ENCODE measurements around the gene XPNPEP3.
"Not testable (repeated sequence)": the region's sequence is repeated elsewhere in the genome, so short reads cannot be mapped to it uniquely, and the experiment has no call there.

Gene XPNPEP3

GRCh38 chr22:40856513-40857308 lies at the start of gene XPNPEP3, which contains the start of gene ST13:
Gene XPNPEP3 (plus strand): TSS chr22:40857148. CDS start chr22:40857182, 34 bp downstream.
Gene ST13 (minus strand): TSS chr22:40856639. CDS start chr22:40856540, 99 bp downstream.
- DNase-seq: peak; percentile 93

DNA sequence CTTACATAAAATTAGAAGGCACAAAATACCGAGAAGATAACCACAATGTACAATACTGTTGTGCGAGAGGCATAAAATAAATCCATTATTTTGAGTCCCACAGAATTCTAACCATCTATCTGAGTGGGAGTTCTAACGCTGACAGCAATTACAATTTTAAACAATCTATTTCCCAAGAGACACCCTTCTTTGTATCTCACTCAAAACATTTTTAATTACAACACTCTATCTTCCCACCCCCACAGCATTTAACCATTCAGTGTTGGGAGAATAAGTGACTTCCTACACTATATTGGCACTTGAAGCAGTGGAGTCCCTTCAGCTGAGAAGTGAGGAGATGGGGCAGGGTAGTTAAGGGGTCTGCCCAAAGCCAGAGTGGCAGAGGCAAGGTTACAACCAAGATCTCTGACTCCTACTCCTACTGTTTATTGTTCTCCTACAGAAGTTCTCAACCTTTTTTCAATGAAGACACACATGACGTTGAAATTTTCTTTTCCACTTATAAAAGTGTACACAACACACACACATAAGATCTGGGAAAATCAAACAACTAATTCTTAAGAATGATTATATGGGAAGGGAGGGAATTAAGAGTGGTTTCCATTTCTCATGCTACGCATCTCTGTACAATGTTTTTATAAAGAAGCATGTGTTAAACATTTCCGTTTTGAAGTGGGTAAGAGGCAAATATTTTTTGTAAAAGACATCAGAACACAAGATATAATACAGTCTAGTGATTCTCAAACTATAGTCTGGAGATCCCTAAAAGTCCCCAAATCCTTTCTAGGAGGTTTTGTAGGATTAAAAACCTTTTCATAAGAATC lies 48.7 kb upstream of the XPNPEP3 start:
- no peak for DNase-seq

- DNase-seq: no peak
These were observed 43.0 kb upstream of the XPNPEP3 start for GRCh38 chr22:40813912-40814315.

- no peak for DNase-seq
These were observed 39.2 kb upstream of the XPNPEP3 start for GRCh38 chr22:40817737-40818136.

DNA sequence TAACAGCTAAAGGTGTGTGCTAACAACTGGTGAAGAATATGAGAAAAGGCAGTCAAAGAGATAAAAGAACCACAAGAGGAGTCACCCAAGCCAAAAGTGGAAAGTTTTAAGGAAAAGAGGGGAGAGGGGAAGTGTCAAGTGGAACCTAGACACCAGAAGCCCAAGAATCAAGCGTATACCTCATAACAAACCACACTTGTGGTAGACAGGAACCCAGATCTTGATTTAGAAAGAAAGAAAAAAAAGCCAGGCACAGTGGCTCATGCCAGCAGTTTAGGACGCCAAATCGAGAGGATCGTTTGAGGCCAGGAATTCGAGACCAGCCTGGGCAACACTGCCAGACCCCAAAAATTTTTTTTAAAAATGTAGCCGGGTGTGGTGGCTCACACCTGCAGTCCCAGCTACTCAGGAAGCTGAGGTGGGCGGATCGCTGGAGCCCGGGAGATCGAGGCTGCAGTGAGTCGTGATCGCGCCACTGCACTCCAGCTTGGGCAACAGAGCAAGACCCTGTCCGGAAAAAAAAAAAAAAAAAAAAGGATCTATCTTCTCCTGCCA lies 38.7 kb upstream of the XPNPEP3 start:
- no peak for DNase-seq

DNA sequence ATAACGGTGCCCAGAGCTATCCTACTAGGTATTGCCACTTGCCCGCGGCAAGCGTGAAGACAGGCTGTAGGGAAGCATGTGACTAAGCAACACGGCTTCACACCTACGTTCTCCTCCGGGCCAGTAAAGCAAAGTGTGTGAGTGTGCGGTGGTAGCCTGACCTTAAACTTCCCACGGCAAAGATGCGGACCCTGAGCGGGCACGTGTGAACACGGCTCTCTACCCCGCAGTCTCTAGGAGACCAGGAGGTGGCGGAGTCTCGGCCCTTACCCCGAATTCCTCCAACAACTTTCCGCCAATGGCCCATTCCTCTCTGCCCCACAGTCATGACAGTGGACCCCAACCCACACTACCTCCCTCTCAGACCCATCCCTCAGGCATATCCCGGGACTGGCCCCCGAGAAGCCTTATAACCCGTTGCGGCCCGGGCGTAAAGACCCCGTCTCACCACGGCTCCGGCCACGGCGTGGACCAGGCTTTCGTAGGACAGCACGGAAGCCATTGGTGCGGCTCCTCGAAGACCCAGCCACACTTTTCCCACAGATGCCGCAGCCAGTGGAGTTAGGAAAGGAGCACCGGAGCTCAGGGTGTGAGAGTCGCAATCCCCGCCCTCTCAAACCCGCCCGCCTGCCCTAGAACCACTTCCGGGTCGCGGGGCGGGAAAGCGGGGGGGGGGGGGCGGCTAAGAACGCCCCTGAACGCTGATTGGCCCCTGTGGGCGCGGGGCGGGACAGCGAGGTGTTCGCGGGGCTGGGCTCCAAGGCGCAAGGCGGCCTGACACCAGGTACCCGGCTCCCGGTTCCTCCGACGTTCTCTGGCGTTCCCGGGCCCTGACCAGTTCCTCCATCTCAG lies 38.0 kb upstream of the XPNPEP3 start, which contains the start of gene SLC25A17:
TSS of gene SLC25A17 (minus strand) at position 600 of the 852 bp plus-strand sequence. CDS start at position 502, 98 bp downstream.
- DNase-seq: peak; percentile 77

DNA sequence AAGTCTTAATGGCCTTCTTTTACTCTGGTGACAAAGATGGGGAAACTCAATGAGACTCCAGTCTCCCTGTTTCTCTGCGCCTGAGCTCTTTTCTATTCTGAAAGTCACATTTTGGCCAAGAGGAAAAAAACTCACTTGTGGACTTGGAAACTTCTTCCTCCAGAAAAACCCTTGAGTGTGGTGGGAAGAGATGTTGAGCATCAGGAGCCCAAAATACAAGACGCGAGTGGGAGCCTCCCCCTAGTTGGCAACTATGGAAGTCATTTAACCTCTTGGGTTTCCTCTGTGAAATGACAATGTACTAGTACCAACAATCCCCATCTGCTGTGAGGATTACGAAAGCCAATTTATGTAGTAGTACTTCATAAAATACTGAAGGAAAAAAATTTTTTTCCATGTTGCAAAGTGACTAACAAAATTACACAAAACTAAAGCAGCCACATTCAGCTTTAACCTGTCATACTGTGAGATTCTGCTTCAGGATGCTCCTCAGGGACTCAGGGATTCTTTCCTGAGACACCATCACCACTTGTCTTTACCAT lies 37.3 kb upstream of the XPNPEP3 start:
- DNase-seq: peak; percentile 49

GRCh38 chr22:40823426-40823825 lies 33.5 kb upstream of the XPNPEP3 start:
- no peak for DNase-seq

- DNase-seq: not testable (repeated sequence)
These were observed 30.7 kb upstream of the XPNPEP3 start for GRCh38 chr22:40826292-40826691.

DNA sequence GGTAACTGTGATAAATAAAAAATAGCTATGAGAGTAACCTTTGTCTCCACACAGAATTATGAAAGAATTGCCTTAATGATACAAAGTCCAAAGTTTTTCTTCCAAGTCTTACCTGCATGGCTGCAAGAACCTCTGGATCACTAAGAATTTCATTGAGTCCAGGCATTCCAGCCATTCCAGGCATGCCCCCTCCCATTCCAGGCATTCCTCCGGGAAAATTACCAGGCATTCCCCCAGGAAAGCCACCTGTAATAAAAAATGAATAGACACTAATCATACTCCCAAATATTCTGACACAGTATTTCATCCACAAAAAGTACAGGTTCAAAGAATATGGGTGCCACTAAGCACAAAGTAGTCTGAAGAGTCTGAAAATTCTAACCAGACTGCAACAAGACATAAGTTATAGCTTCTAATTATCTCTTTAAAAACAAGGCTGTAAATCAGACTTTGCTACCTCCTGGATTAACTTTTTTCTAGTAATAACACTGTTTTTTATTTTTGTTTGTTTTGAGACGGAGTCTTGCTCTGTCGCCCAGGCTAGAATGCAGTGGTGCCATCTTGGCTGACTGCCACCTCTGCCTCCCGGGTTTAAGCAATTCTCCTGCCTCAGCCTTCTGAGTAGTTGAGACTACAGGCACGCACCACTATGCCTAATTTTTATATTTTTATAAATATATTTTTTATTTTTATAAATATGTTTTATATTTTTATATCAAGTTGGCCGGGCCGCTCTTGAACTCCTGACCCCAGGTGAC lies 29.8 kb upstream of the XPNPEP3 start:
- DNase-seq: no peak

- no peak for DNase-seq
These were observed 27.8 kb upstream of the XPNPEP3 start for GRCh38 chr22:40829131-40829530.

GRCh38 chr22:40834619-40835018 lies 22.3 kb upstream of the XPNPEP3 start:
- DNase-seq: no peak

- no peak for DNase-seq
These were observed 18.5 kb upstream of the XPNPEP3 start for GRCh38 chr22:40838486-40838885.

DNA sequence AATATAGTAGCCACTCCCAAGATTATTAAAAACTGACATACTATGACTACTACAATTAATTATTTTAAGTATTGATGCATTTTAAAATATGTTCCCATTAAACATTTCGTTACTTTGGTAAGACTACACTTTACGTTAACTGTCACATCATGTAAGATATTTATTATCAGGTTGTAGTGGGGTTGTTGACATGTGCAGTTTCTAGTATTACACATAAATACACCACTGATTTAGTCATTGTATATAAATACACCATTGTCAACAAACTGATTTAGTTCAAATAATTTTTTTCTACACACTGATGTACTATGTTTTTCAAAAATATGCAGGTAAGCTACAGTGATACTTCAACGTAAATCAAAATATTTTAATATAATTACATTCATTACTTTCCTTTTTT lies 12.0 kb upstream of the XPNPEP3 start:
- no peak for DNase-seq

GRCh38 chr22:40845816-40846215 lies 11.1 kb upstream of the XPNPEP3 start:
- not testable (repeated sequence) for DNase-seq

DNA sequence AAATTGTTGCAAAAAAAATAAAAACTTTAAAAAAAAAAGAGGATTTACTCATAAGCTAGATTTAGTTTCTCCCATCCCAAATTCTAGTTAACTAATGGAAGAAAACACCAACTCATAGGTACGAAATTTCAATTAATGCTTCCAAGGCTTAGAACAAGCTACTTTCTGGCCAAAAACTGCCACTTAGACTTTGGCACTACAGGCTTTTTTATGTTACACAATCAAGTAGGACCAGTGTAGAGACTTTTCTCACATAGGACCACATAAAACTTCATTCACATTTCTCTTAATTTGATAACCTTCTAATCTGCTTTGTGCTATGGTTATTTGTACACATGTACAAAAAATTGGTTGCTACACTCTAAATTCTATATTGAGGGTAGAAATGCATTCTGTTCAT lies 3.6 kb upstream of the XPNPEP3 start:
- DNase-seq: no peak

DNA sequence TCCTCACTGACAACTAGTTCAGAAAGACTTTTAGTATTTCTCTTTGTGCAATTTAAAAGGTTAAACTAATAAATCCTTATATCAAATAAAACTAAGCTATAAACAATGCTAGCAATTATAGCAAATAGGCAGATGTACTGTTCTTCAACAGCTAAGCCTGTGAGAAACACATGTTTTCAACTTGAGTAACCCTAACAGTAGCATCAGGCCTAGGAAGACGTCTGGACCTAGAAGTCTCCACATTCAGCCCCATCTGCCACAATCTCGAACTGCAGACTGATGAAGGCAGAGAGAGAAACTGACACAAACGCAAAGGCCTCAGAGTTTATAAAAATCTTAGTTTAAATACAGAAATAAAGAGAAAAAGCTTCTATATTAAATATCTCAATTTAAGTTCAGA lies 3.0 kb upstream of the XPNPEP3 start:
- DNase-seq: peak; percentile 15

DNA sequence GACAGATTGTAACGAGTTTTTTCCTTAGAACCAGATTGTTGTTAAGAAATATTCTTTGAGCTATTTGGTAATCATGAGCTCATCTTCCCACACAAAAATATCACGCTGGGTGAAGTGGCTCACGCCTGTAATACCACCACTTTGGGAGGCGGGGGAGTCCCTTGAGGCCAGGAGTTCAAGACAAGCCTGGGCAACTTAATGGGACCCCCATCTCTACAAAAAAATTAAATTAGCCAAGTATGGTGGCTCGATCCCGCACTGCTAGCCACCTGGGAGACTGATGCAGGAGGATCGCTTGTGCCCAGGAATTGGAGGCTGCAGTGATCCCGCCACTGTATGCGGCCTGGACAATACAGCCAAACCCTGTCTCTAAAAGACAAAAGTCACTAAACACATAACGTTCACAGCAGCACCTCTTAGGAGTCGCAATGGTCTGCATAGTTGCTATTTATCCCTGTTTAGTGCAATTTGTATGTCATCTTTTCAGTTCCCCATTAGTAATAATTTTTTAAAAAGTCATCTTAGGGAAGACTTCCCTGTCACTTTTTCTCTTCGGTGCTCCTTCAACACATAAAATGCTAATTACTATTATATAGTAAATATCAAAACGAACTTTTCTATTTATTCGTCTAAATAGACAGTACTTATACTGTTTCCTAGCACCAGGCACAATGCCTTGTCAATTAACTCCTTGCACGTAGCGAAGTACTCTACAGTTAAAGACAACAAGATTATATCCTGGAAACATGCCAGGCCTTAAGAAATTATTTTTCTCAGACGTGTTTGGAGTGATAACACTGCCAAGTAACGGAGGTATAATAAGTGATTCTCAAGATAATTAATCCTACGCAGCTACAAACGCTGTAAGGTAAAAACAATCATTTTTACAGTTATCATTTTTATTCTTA lies 1.6 kb upstream of the XPNPEP3 start:
- peak; percentile 16 for DNase-seq

DNA sequence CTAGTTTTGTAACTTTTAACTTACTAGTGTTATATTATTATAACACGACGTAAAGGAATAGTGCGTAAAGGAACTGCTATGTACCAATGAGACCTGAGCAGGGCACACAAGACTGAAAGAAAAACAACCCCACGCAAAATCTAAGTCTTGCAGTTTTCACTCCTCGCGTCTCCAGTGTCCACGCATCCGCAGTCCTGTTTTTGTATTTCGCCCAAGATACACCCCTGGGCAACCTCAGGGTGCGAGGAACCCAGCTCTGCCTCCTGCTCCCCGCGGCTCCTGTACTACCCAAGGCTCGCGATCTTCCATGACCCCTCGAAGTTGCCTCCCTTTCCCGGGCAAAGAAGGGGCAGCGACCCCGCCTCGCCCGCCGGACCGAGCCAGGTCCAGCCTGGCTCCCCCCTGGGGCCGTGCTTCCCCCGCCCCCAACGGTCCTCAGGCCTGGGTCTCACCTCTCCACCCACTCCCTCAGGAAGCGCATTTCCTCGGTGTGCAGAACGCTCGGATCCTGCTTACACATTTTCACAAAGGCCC lies 902 bp upstream of the XPNPEP3 start:
- peak; percentile 19 for DNase-seq

GRCh38 chr22:40857309-40857855 lies 434 bp downstream of the XPNPEP3 start:
- no peak for DNase-seq
